GM12891 (cell line): ENCODE measurements around the gene NCOA3.

Experiments used
- DNase-seq: peaks from one replicate; pipeline ENCODE4 v3.0.0; 2011; ENCODE audit warnings: low spot score; ENCODE audit not compliant: insufficient read length
- FAIRE-seq: peaks from 2 replicates; lab custom pipeline; 2011; peaks lifted over from hg19 to GRCh38; lab: Jason Lieb, UNC
- PAX5 ChIP-seq: IDR thresholded peaks from 2 replicates; pipeline ENCODE4 v1.6.1; 2011; ENCODE audit warnings: low read length, moderate library complexity, mild to moderate bottlenecking; ENCODE audit not compliant: insufficient read depth, severe bottlenecking
- POLR2A ChIP-seq: IDR thresholded peaks from 2 replicates; pipeline ENCODE4 v1.6.1; 2011; ENCODE audit warnings: low read depth, low read length, control low read depth
- POLR2AphosphoS5 ChIP-seq: IDR thresholded peaks from 2 replicates; pipeline ENCODE4 v1.6.1; 2011; ENCODE audit warnings: low read depth, low read length, control low read depth
- POU2F2 ChIP-seq: IDR thresholded peaks from 2 replicates; pipeline ENCODE4 v1.6.1; 2011; ENCODE audit warnings: low read depth, mild to moderate bottlenecking, control low read depth, low read length, moderate library complexity
- SPI1 ChIP-seq: IDR thresholded peaks from 2 replicates; pipeline ENCODE4 v1.6.1; 2011; ENCODE audit warnings: low read depth, low read length, control low read depth
- TAF1 ChIP-seq: IDR thresholded peaks from 2 replicates; pipeline ENCODE4 v1.6.1; 2011; ENCODE audit warnings: low read depth, low read length, control low read depth

The NCOA3 gene

DNA sequence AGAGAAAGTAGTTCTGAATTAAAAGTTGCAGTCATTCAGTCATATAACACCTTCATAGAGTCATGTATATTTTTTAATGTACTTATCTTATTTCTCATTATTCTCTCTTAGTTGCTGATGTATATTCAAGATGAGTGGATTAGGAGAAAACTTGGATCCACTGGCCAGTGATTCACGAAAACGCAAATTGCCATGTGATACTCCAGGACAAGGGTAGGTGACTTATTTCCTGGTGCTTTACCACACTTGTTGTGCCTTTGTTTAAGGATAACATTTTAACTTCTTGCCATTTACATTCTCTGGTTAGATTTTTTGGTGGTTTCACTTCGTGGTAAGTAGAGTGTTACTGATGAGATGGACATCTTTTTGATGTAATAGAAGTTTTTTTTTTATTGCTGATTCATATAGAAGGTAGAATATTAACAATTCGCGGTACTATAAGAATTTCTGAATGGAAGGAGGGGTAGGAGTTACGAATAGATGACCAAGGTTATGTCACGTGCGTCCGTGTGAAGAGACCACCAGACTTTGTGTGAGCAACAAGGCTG lies 120.5 kb downstream of the NCOA3 start:
- no peak for FAIRE-seq
- no peak for TF ChIP-seq TAF1
- no peak for TF ChIP-seq SPI1
- no peak for TF ChIP-seq PAX5
- no peak for TF ChIP-seq POLR2AphosphoS5
- no peak for DNase-seq

DNA sequence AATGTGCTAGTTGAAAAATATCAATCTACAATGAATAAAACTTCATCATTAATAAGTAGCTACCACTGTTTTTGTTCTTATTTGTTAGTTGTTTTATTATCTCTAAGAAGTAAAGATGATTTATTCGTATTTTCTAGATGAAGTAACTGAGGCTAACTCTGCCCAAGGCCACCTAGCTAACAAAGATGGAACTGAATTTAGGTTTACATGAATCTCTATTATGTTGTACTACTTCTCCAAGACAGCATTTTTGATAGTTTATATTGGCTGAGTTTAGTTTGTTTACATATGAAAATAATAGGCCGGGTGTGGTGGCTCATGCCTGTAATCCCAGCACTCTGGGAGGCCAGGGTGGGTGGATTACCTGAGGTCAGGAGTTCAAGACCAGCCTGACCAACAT lies 121.5 kb downstream of the NCOA3 start:
- TF ChIP-seq SPI1 (no peak), POU2F2 (no peak), TAF1 (no peak), POLR2A (no peak), POLR2AphosphoS5 (no peak), PAX5 (no peak)
- no peak for DNase-seq
- FAIRE-seq, result no peak

DNA sequence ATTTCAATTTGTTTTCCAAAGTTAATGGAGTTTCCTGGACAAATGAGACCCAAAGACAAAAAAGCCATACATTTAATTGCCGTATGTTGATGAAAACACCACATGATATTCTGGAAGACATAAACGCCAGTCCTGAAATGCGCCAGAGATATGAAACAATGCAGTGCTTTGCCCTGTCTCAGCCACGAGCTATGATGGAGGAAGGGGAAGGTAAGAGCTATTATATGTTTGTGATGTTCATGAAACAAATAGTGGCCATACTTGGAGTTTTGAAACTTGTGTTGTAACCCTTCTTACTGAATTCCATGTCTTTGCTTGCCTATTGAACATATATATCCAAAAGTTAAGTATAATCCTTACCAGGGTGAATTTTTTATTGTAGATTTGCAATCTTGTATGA lies 125.9 kb downstream of the NCOA3 start:
- DNase-seq, result no peak
- TF ChIP-seq TAF1 (no peak), POLR2A (no peak), POU2F2 (no peak), POLR2AphosphoS5 (no peak), SPI1 (no peak)
- FAIRE-seq, result no peak

DNA sequence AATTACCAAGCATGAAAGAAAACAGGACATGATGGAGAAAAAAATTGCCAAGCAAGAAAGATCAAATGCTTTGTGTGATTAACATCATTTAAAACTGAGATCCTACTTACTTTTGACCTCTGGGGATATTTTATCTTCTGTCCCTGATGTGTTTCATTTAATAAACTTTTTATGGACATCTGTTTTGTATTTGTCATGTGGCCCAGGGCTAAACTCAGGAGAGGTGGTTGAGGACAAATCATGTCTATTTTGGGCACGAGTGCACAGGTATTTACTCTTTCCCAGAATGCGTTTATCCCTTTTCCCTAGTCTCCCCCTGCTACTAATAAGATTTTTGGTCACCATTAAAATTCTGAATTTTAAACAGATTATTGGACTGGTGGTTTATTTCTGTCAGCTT lies 128.2 kb downstream of the NCOA3 start:
- TF ChIP-seq POLR2AphosphoS5 (no peak), POLR2A (no peak), POU2F2 (no peak), PAX5 (no peak), TAF1 (no peak), SPI1 (no peak)
- no peak for DNase-seq
- FAIRE-seq, result no peak

DNA sequence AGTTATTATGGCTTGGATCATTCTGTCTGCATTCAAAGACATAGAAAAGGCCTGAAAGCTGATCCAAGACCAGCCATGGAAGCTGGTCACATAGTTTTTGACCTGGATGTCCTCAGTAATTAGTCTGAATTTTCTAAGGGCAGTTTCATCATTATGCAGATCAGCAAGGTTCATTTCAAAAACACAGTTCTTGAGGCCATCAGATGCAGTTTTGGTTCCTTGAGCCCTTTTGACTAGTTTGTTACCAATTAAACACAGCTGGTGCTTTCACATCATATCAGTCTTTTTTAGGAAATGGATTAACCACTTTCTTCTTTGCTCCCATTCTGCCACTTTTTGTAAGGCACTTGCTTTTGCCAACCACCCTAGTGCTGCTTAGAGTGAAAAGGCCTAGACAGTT lies 129.4 kb downstream of the NCOA3 start:
- no peak for FAIRE-seq
- no peak for TF ChIP-seq TAF1
- no peak for TF ChIP-seq PAX5
- TF ChIP-seq POLR2A, result no peak
- TF ChIP-seq POLR2AphosphoS5, result no peak
- no peak for TF ChIP-seq SPI1
- DNase-seq, result no peak

DNA sequence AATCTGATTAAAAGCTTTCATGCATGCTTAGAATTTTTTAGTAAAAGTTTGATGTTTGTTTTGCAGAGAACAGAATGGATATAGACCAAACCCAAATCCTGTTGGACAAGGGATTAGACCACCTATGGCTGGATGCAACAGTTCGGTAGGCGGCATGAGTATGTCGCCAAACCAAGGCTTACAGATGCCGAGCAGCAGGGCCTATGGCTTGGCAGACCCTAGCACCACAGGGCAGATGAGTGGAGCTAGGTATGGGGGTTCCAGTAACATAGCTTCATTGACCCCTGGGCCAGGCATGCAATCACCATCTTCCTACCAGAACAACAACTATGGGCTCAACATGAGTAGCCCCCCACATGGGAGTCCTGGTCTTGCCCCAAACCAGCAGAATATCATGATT lies 133.6 kb downstream of the NCOA3 start:
- FAIRE-seq (no peak), DNase-seq (no peak)
- TF ChIP-seq SPI1 (no peak), TAF1 (no peak), POLR2A (no peak), POU2F2 (no peak), PAX5 (no peak), POLR2AphosphoS5 (no peak)

DNA sequence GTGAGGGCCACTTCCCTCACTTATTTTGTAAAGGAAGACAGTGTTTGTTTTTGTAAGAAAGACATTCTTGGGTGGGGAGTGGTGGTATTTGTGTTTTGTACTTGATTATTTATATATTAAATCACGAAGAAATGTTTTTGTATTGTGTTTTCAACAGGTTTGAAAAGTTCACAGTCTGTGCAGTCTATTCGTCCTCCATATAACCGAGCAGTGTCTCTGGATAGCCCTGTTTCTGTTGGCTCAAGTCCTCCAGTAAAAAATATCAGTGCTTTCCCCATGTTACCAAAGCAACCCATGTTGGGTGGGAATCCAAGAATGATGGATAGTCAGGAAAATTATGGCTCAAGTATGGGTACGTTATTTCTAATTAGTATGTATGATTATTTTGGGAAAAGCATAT lies 137.2 kb downstream of the NCOA3 start:
- no peak for DNase-seq
- FAIRE-seq, result no peak
- TF ChIP-seq TAF1 (no peak), PAX5 (no peak), POLR2A (no peak), POLR2AphosphoS5 (no peak)

DNA sequence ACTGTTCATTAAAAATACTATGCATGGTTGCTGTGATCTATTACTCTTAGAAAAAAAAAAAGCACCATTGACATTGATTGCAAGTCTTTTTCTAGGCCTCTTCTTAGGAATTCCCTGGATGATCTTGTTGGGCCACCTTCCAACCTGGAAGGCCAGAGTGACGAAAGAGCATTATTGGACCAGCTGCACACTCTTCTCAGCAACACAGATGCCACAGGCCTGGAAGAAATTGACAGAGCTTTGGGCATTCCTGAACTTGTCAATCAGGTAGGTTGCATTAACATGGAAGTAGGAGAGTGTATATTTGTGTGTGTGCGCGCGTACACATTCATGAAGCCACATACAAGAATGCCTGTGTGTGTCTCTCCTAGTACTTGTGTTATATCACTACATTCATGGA lies 140.4 kb downstream of the NCOA3 start:
- TF ChIP-seq POU2F2, result no peak
- TF ChIP-seq SPI1, result no peak
- no peak for FAIRE-seq
- DNase-seq, result no peak

DNA sequence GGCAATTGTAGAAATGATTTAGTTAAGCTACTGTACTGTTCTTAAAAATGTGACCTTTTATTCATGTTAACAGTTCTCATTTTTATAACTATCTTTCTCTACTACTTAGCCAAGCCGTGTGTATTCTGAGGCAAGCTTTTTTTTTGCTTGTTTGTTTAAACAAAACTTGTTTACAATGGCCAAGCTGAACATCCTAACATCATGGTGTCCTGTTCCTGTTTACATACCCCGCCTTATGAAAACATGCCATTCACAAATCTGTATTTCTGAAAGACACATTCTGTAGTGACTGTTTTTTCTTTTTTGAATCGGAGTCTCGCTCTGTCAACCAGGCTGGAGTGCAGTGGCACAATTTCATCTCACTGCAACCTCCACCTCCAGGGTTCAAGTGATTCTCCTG lies 140.9 kb downstream of the NCOA3 start:
- no peak for TF ChIP-seq POLR2A
- TF ChIP-seq TAF1, result no peak
- TF ChIP-seq POLR2AphosphoS5, result no peak
- TF ChIP-seq SPI1, result no peak
- TF ChIP-seq PAX5, result no peak
- TF ChIP-seq POU2F2, result no peak
- DNase-seq (no peak), FAIRE-seq (no peak)

DNA sequence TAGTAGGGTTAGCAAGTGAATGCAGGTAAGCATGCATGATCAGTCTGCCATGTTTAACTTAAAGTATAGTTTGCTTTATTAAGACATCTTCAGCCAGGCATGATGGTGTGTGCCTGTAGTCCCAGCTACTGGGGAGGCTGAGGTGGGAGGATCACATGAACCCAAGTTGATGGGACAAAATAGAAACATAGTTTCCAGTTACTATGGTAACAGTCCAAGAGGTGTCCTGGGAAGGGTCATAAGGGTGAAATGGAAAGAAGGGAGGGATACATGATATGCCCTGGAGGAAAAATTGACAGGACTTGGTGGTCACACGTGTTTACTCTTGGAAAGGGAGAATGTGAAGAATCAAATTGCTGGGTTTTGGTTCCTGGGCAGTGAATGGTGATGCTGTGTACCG lies 143.9 kb downstream of the NCOA3 start:
- FAIRE-seq, result no peak

More for the DNA sequence above, 143.9 kb downstream of the NCOA3 start:
- no peak for DNase-seq
- no peak for TF ChIP-seq TAF1
- TF ChIP-seq POU2F2, result no peak
- no peak for TF ChIP-seq SPI1
- TF ChIP-seq POLR2A, result no peak
- TF ChIP-seq POLR2AphosphoS5, result no peak
- no peak for TF ChIP-seq PAX5
